LNCAP (cell line): Measurements from ENCODE around the gene KAT2B.

Source experiments
- CTCF ChIP-seq: fragments of 450-650 bp; IDR thresholded peaks from 2 replicates; pipeline ENCODE4 v1.5.1; 2017; ENCODE audit warnings: mild to moderate bottlenecking

KAT2B gene

DNA sequence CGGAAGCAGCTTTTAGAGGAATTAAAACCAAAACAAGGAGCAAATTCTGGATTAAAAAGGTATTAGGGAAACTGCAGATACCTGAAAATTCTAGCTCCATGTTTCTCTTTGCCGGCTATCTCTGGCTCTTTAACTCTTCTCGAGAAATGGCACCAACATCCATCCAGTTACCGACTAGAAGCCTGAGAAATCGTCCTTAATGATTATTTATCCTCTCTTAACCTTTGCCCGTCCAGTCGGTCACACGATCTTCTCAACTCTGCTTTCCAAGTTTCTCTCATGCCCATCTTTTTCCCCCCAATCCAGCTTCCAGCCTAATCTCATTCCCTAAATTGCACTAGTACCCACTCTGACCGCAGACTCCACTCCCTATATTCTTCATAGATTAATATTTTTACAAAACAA is 146.4 kb downstream of the KAT2B start:
- no peak for TF ChIP-seq CTCF

- no peak for TF ChIP-seq CTCF
These were observed 150.7 kb downstream of the KAT2B start for GRCh38 chr3:20190991-20191390.

- no peak for TF ChIP-seq CTCF
These were observed 154.7 kb downstream of the KAT2B start for GRCh38 chr3:20194793-20195460.

GRCh38 chr3:20197775-20198174 is 157.5 kb downstream of the KAT2B start:
- no peak for TF ChIP-seq CTCF

GRCh38 chr3:20201143-20201542 is 160.9 kb downstream of the KAT2B start:
- TF ChIP-seq CTCF = no peak
